ENCODE results near the gene ADGRG2. TPM values are rescaled to one million over a fixed set of nuclear protein-coding genes. Genes with fewer than 3 reads are reported as not detected.

The ADGRG2 gene
- polyA plus RNA-seq, 1 donor from 2014 or later, result 0.05 TPM

DNA sequence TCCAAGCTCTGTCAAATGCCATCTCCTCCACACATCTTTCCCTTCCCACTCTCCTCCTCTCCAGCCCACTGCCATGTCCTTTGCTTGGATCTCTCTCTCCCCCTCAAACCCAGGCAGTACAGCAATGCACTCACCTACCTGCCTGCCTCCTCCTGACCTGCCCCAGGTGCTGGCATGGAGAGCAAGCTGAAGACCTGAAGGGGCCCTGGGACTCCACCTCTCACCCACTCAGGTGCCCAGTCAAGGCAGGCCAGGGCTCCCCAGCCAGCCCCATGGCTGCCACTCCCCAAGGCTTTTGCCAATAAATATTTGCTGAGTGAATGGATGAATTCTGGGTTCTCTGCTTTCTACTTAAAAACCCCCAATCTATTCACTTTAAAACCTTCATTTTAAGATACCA lies 125.7 kb downstream of the ADGRG2 start:
- Histone ChIP-seq H3K4me2 (ENCODE audit: low read length) (no peak overlapping the region), H3F3A (ENCODE audit: insufficient read depth, low read length, poor library complexity, severe bottlenecking) (no peaks in the 10 kb centered on the region)

DNA sequence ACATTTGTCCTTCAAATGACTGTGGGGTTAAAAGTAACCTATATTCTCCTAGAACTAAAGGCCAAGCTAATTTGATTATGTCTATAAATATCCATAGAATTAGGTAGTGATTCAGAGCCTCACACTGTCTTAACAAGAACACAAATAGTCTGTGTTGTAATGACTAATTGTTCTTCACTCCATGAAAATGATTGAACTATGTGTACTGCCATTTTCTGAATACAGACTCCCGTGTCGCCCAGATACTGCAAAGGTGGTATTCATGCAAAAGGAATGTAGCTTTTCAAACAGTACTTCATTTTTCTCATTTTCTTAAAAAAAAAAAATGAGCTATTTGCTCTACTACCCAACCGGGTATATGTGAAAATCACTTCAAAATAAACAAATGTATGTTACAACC lies 127.0 kb downstream of the ADGRG2 start:
- no peaks in the 10 kb centered on the region for H4K20me1 ChIP-seq (ENCODE audit: insufficient read depth)
- TF ChIP-seq, protein P1, sequence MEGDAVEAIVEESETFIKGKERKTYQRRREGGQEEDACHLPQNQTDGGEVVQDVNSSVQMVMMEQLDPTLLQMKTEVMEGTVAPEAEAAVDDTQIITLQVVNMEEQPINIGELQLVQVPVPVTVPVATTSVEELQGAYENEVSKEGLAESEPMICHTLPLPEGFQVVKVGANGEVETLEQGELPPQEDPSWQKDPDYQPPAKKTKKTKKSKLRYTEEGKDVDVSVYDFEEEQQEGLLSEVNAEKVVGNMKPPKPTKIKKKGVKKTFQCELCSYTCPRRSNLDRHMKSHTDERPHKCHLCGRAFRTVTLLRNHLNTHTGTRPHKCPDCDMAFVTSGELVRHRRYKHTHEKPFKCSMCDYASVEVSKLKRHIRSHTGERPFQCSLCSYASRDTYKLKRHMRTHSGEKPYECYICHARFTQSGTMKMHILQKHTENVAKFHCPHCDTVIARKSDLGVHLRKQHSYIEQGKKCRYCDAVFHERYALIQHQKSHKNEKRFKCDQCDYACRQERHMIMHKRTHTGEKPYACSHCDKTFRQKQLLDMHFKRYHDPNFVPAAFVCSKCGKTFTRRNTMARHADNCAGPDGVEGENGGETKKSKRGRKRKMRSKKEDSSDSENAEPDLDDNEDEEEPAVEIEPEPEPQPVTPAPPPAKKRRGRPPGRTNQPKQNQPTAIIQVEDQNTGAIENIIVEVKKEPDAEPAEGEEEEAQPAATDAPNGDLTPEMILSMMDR (IDR thresholded peaks at IDR 0.05; ENCODE audit: poor library complexity, severe bottlenecking), result no peak
- TF ChIP-seq RAD21 (conservative IDR thresholded peaks at IDR 0.05), result no peak
- TF ChIP-seq, protein P2, sequence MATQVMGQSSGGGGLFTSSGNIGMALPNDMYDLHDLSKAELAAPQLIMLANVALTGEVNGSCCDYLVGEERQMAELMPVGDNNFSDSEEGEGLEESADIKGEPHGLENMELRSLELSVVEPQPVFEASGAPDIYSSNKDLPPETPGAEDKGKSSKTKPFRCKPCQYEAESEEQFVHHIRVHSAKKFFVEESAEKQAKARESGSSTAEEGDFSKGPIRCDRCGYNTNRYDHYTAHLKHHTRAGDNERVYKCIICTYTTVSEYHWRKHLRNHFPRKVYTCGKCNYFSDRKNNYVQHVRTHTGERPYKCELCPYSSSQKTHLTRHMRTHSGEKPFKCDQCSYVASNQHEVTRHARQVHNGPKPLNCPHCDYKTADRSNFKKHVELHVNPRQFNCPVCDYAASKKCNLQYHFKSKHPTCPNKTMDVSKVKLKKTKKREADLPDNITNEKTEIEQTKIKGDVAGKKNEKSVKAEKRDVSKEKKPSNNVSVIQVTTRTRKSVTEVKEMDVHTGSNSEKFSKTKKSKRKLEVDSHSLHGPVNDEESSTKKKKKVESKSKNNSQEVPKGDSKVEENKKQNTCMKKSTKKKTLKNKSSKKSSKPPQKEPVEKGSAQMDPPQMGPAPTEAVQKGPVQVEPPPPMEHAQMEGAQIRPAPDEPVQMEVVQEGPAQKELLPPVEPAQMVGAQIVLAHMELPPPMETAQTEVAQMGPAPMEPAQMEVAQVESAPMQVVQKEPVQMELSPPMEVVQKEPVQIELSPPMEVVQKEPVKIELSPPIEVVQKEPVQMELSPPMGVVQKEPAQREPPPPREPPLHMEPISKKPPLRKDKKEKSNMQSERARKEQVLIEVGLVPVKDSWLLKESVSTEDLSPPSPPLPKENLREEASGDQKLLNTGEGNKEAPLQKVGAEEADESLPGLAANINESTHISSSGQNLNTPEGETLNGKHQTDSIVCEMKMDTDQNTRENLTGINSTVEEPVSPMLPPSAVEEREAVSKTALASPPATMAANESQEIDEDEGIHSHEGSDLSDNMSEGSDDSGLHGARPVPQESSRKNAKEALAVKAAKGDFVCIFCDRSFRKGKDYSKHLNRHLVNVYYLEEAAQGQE (IDR thresholded peaks at IDR 0.05; ENCODE audit: borderline replicate concordance), result no peak
- no peak for TF ChIP-seq MXI1 (conservative IDR thresholded peaks at IDR 0.05; ENCODE audit: poor library complexity, severe bottlenecking)
- TF ChIP-seq SMC3 (conservative IDR thresholded peaks at IDR 0.05; ENCODE audit: poor library complexity), result no peak
- TF ChIP-seq POLR2AphosphoS5 (IDR thresholded peaks at IDR 0.05), result no peak
- TF ChIP-seq EP300 (conservative IDR thresholded peaks at IDR 0.05; ENCODE audit: poor library complexity, severe bottlenecking), result no peak
- TF ChIP-seq EZH2 (IDR thresholded peaks at IDR 0.05; ENCODE audit: borderline replicate concordance, insufficient read depth, low read length, poor library complexity, severe bottlenecking), result no peak
- TF ChIP-seq TAF1 (IDR thresholded peaks at IDR 0.05; ENCODE audit: low read depth), result no peak
- H3K9ac ChIP-seq (ENCODE audit: low read length), result no peak overlapping the region
- H3K79me2 ChIP-seq (replicated peaks; ENCODE audit: insufficient read depth, low read length), result no peaks in the 10 kb centered on the region
- no peaks in the 10 kb centered on the region for H3K9me2 ChIP-seq (ENCODE audit: insufficient read depth, low read length)
- no peak overlapping the region for H3K4me2 ChIP-seq (ENCODE audit: low read length)
- no peak overlapping the region for H2AFZ ChIP-seq (ENCODE audit: low read depth, low read length)
- H3K4me3 ChIP-seq (ENCODE audit: low read length), result no peak overlapping the region
- H3K36me3 ChIP-seq (ENCODE audit: insufficient read depth, low read length), result no peaks in the 10 kb centered on the region
- H3K9me3 ChIP-seq (ENCODE audit: low read length), result no peaks in the 10 kb centered on the region
- no peaks in the 10 kb centered on the region for H3F3A ChIP-seq (ENCODE audit: insufficient read depth, low read length, poor library complexity, severe bottlenecking)
- no peak overlapping the region for H3K27ac ChIP-seq (ENCODE audit: low read length)
- no peaks in the 10 kb centered on the region for H3K27me3 ChIP-seq (ENCODE audit: insufficient read depth, low read depth, low read length)

More for the DNA sequence above, 125.7 kb downstream of the ADGRG2 start:
- H3K36me3 ChIP-seq (ENCODE audit: insufficient read depth, low read length), result no peaks in the 10 kb centered on the region
- no peak overlapping the region for H3K27ac ChIP-seq (ENCODE audit: low read length)
- TF ChIP-seq RAD21 (conservative IDR thresholded peaks at IDR 0.05) (no peak), MXI1 (conservative IDR thresholded peaks at IDR 0.05; ENCODE audit: poor library complexity, severe bottlenecking) (no peak), TAF1 (IDR thresholded peaks at IDR 0.05; ENCODE audit: low read depth) (no peak)
- TF ChIP-seq, protein P1 (IDR thresholded peaks at IDR 0.05; ENCODE audit: poor library complexity, severe bottlenecking), result no peak
- no peak overlapping the region for H2AFZ ChIP-seq (ENCODE audit: low read depth, low read length)
- H4K20me1 ChIP-seq (ENCODE audit: insufficient read depth), result no peaks in the 10 kb centered on the region
- H3K9ac ChIP-seq (ENCODE audit: low read length), result no peak overlapping the region
- H3K4me3 ChIP-seq (ENCODE audit: low read length), result no peak overlapping the region
- H3K9me2 ChIP-seq (ENCODE audit: insufficient read depth, low read length), result no peaks in the 10 kb centered on the region
- H3K9me3 ChIP-seq (ENCODE audit: low read length), result no peaks in the 10 kb centered on the region
- no peaks in the 10 kb centered on the region for H3K79me2 ChIP-seq (replicated peaks; ENCODE audit: insufficient read depth, low read length)
- no peaks in the 10 kb centered on the region for H3K27me3 ChIP-seq (ENCODE audit: insufficient read depth, low read depth, low read length)
